Fibroblast of pulmonary artery (primary cell): ENCODE data around the gene HCRT.

ENCODE experiments used
- DNase-seq: peaks from one replicate; pipeline ENCODE4 v3.0.0-alpha.2; 2010; ENCODE audit warnings: low read depth
- H3K4me3 ChIP-seq: replicated peaks from 2 replicates; pipeline ENCODE4 v1.5.1; 2011; ENCODE audit warnings: low read depth, mild to moderate bottlenecking, control low read depth, low read length, moderate library complexity
- TF ChIP-seq, protein P1 (sequence below): IDR thresholded peaks from 2 replicates; pipeline ENCODE4 v1.5.1; 2011; ENCODE audit warnings: mild to moderate bottlenecking, control low read depth, low read length, inconsistent platforms; ENCODE audit errors: missing control alignments

HCRT gene

DNA sequence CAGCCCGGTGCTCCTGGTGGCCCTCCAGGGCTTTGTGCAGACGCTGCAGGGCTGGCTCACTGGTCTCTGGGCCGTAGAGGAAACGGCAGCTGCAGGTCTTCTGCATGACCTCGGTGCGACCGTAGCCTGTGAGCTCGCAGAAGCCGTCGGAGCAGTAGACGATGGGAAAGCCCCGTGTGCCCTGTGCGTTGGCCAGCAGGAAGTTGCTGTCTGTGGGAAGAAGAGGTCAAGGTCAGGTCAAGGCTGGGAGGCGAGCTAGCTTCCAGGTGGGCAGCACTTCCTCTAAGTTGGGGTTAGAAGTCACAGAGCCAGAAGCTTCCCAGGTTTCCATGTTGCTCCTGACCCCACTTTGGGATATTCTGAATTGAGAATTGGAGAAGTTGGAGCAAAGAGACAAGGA is 6.4 kb downstream of the HCRT start:
- H3K4me3 ChIP-seq = no peak overlapping the region
- DNase-seq = no peak
- TF ChIP-seq, protein P1, sequence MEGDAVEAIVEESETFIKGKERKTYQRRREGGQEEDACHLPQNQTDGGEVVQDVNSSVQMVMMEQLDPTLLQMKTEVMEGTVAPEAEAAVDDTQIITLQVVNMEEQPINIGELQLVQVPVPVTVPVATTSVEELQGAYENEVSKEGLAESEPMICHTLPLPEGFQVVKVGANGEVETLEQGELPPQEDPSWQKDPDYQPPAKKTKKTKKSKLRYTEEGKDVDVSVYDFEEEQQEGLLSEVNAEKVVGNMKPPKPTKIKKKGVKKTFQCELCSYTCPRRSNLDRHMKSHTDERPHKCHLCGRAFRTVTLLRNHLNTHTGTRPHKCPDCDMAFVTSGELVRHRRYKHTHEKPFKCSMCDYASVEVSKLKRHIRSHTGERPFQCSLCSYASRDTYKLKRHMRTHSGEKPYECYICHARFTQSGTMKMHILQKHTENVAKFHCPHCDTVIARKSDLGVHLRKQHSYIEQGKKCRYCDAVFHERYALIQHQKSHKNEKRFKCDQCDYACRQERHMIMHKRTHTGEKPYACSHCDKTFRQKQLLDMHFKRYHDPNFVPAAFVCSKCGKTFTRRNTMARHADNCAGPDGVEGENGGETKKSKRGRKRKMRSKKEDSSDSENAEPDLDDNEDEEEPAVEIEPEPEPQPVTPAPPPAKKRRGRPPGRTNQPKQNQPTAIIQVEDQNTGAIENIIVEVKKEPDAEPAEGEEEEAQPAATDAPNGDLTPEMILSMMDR = no peak

DNA sequence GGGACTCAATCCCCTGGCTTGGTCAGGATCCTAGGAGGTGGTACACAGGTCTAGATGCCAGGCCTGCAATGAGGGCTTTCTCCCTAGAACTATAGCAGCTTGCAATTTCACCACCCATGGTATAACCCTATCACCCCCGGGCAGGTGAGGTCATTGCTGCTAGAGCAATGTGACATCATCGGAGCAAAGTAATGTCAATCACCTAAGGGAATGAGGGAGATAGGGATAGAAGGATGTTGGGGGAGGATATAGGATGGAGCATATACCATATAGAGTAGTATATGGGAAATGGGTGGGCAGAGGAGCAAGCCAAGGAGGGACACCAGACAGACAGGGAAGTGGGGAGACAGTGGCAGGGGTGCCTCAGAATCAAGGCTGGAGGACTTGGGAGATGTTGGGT is 7.6 kb downstream of the HCRT start:
- no peak for DNase-seq
- H3K4me3 ChIP-seq = no peak overlapping the region
- TF ChIP-seq, protein P1 = no peak

DNA sequence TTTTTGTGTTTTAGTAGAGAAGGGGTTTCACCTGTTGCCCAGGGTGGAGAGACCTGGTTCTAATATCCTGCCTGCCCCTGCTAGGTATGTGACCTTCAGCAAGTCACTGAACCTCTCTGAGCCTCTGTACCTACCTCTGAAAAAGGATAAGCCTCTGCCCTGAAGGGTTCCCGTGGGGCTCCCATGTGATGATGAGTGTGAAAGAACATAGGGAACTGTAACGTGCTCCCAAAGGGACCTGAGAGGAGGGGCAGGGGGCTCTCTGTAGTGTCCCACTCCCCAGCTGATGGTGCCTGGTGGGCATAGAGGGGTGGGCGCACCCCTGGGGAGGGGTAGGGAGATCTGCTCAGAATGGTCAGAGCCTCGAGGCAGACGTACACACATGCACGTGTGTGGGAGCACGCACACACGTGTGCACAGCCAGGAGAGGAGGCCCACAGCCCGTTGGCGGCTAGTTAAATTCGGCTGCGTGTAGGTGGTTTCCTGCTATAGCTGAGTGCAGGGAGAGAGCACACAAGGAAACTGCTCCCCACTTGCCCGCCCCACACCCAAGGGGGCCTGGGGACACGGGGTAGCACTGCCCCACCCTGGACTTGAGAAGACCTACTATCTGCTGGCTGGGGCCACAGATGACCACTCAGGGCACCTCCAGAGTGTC is 11.0 kb downstream of the HCRT start:
- DNase-seq = no peak
- no peak overlapping the region for H3K4me3 ChIP-seq
- TF ChIP-seq, protein P1 = no peak

DNA sequence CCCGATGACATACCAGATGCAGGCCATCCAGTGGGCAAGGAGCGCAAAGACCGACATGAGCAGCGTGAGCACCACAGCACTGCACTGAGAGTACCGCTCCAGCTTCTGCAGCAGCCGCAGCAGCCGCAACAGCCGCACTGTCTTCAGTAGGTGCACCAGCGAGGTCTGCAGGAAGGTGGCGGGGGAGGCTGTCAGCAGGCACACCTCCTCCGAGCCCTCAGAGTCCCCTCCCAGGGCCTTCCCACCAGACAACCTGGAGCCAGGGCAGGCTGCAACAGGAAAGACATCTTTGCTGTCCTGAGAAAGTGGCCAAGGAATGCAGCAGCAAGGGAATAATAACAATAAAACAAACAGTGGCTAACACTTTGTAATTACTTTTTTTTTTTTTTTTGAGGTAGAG is 13.4 kb downstream of the HCRT start:
- TF ChIP-seq, protein P1 = no peak
- no peak for DNase-seq
- H3K4me3 ChIP-seq = no peak overlapping the region

DNA sequence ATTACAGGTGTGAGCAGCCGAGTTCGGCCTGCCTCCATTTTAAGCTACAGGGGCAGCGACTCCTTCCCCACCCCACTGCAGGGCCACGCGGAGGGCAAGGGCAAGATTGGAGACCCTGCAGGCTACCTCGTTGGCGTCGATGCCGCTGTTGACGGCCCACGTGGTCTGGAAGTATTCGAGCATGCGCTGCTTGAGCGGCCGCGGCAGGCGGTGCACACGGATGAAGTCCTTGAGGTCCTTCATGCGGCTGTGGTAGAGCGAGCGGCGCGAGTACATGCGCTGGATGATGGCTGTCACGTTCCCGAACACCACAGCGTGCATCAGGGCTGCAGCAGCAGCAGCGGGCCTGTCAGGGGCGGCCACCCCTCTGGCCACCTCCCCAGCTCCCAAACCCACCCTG is 15.9 kb downstream of the HCRT start:
- no peak overlapping the region for H3K4me3 ChIP-seq
- DNase-seq = no peak
- TF ChIP-seq, protein P1 = no peak

DNA sequence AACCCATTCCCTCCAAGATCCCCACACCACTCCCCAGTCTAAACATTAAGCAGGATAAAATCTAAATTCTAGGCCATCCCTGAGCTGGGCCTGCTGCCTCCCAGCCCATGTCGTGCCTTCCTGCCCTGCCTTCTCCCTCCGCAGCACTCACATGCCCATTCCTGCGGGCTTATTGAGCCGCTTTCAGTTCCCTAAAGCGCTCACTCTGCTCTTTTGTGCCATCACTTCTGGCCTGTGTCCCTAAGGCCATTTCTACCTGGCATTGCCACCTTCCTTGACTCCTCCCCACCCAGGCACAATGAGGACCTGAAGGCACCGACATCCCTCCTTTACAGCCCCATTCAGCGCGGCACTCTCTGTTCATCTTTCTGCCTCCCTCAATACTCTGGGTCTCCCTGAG is 17.4 kb downstream of the HCRT start:
- TF ChIP-seq, protein P1 = no peak
- no peak overlapping the region for H3K4me3 ChIP-seq
- no peak for DNase-seq

DNA sequence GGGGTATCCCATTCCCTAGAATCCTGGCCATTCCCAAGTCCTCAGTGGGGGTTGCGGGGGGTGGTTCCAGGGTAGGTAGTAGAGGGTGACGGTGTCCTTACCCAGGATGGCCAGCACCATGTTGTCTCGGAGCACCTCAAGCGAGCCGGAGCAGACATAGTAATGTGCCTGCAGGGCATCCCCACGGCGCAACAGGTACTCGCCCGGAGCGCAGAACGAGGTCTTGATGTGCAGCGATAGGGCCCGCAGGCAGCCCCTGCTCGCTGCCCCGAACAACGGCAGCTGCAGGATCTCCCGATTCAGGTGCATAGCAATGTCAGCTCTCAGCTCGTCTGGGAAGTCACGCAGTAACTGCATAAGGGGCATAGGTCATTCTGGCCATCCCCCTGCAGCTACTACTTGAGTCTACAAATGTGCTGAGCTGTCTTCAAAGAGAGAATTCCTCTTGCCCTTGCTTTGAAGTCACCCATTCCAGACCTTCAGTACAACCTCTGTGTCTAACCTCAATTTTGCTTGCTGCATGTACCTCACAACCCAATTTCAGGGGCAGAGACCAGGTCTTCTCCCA is 19.0 kb downstream of the HCRT start:
- TF ChIP-seq, protein P1 = no peak
- DNase-seq = no peak

More for the DNA sequence above, 19.0 kb downstream of the HCRT start:
- no peak overlapping the region for H3K4me3 ChIP-seq
